ENCODE results near the gene SH2D3A.

SH2D3A gene

GRCh38 chr19:6708346-6708745 is 58.9 kb downstream of the SH2D3A start:
- no peak for DNase-seq (ENCODE audit: low spot score)

GRCh38 chr19:6707658-6708018 is 59.6 kb downstream of the SH2D3A start:
- no peak for DNase-seq (ENCODE audit: low spot score)

- no peak for DNase-seq (ENCODE audit: low spot score)
These were observed 60.1 kb downstream of the SH2D3A start for GRCh38 chr19:6707011-6707657.

- DNase-seq (ENCODE audit: low spot score), result no peak
These were observed 60.6 kb downstream of the SH2D3A start for GRCh38 chr19:6706633-6706958.

- DNase-seq (ENCODE audit: low spot score), result no peak
These were observed 61.2 kb downstream of the SH2D3A start for GRCh38 chr19:6705931-6706632.

Data from LoVo (cell line).